ENCODE data around the gene CLEC5A.
"Not testable (repeated sequence)": the region's sequence is repeated elsewhere in the genome, so short reads cannot be mapped to it uniquely, and the experiment has no call there.

The CLEC5A gene

GRCh38 chr7:141946796-141947195 is at the start of gene CLEC5A:
TSS of gene CLEC5A (minus strand) at chr7:141946974. CDS start at chr7:141946292, 682 bp downstream.
- Histone ChIP-seq H3K27me3 (ENCODE audit: low read depth, low read length) (no peaks in the 10 kb centered on the region), H3K36me3 (ENCODE audit: control insufficient read depth in 1 of 2, insufficient read depth in 2 of 2, low read length in 2 of 2) (no peaks in the 10 kb centered on the region), H3K27ac (ENCODE audit: low read length) (no peak within 1 kb of the TSS), H3K4me1 (ENCODE audit: control insufficient read depth in 1 of 2, insufficient read depth in 2 of 2, low read length in 2 of 2) (no peaks in the 10 kb centered on the region), H3K9me3 (ENCODE audit: control insufficient read depth in 1 of 2, low read length in 2 of 2) (peaks cover 0 to 5% of the 10 kb centered on the region in 2 donors), H3K4me3 (ENCODE audit: low read depth in 1 of 2, low read length in 2 of 2) (no peak within 1 kb of the TSS)

DNA sequence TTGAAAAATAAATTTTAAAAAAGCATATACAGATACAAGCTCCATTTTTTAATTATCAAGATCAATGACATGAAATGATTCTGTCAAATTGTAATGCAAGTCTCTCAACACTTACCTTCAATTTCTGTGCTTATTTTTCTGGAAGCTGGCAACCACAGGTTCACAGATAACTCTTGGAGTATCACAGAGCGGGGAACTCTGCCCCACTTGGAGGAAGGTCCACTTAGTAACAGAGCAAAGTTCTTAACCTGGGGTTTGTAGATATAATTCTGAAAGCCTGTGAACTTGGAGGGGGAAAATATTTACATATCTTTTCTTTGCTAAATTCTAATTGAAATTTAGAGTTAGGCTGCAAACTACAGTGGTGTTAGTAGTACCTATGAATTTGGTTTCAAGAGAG is 46.6 kb upstream of the CLEC5A start:
- no peaks in the 10 kb centered on the region for H3K27me3 ChIP-seq (ENCODE audit: low read depth, low read length)
- no peak overlapping the region for H3K4me3 ChIP-seq (ENCODE audit: low read depth in 1 of 2, low read length in 2 of 2)

GRCh38 chr7:141992688-141993087 is 45.9 kb upstream of the CLEC5A start:
- no peak overlapping the region for H3K4me3 ChIP-seq (ENCODE audit: low read depth in 1 of 2, low read length in 2 of 2)
- no peak overlapping the region for H3K27ac ChIP-seq (ENCODE audit: low read length)
- no peaks in the 10 kb centered on the region for H3K36me3 ChIP-seq (ENCODE audit: control insufficient read depth in 1 of 2, insufficient read depth in 2 of 2, low read length in 2 of 2)

More for the DNA sequence above, 46.6 kb upstream of the CLEC5A start:
- Histone ChIP-seq H3K4me1 (ENCODE audit: control insufficient read depth in 1 of 2, insufficient read depth in 2 of 2, low read length in 2 of 2) (no peaks in the 10 kb centered on the region), H3K9me3 (ENCODE audit: control insufficient read depth in 1 of 2, low read length in 2 of 2) (no peaks in the 10 kb centered on the region), H3K36me3 (ENCODE audit: control insufficient read depth in 1 of 2, insufficient read depth in 2 of 2, low read length in 2 of 2) (no peaks in the 10 kb centered on the region), H3K27ac (ENCODE audit: low read length) (no peak overlapping the region)

GRCh38 chr7:141992156-141992555 is 45.4 kb upstream of the CLEC5A start:
- H3K4me1 ChIP-seq (ENCODE audit: control insufficient read depth in 1 of 2, insufficient read depth in 2 of 2, low read length in 2 of 2): no peaks in the 10 kb centered on the region
- no peak overlapping the region for H3K27ac ChIP-seq (ENCODE audit: low read length)
- no peak overlapping the region for H3K4me3 ChIP-seq (ENCODE audit: low read depth in 1 of 2, low read length in 2 of 2)
- no peaks in the 10 kb centered on the region for H3K36me3 ChIP-seq (ENCODE audit: control insufficient read depth in 1 of 2, insufficient read depth in 2 of 2, low read length in 2 of 2)
- no peaks in the 10 kb centered on the region for H3K27me3 ChIP-seq (ENCODE audit: low read depth, low read length)
- H3K9me3 ChIP-seq (ENCODE audit: control insufficient read depth in 1 of 2, low read length in 2 of 2): no peaks in the 10 kb centered on the region

More at GRCh38 chr7:141992688-141993087, 45.9 kb upstream of the CLEC5A start:
- H3K9me3 ChIP-seq (ENCODE audit: control insufficient read depth in 1 of 2, low read length in 2 of 2): no peaks in the 10 kb centered on the region
- no peaks in the 10 kb centered on the region for H3K4me1 ChIP-seq (ENCODE audit: control insufficient read depth in 1 of 2, insufficient read depth in 2 of 2, low read length in 2 of 2)
- H3K27me3 ChIP-seq (ENCODE audit: low read depth, low read length): no peaks in the 10 kb centered on the region

GRCh38 chr7:141991140-141991539 is 44.4 kb upstream of the CLEC5A start:
- Histone ChIP-seq H3K27me3 (ENCODE audit: low read depth, low read length) (no peaks in the 10 kb centered on the region), H3K4me3 (ENCODE audit: low read depth in 1 of 2, low read length in 2 of 2) (no peak overlapping the region), H3K36me3 (ENCODE audit: control insufficient read depth in 1 of 2, insufficient read depth in 2 of 2, low read length in 2 of 2) (no peaks in the 10 kb centered on the region), H3K27ac (ENCODE audit: low read length) (no peak overlapping the region), H3K4me1 (ENCODE audit: control insufficient read depth in 1 of 2, insufficient read depth in 2 of 2, low read length in 2 of 2) (no peaks in the 10 kb centered on the region), H3K9me3 (ENCODE audit: control insufficient read depth in 1 of 2, low read length in 2 of 2) (no peaks in the 10 kb centered on the region)

GRCh38 chr7:141990011-141990725 is 43.4 kb upstream of the CLEC5A start:
- Histone ChIP-seq H3K36me3 (ENCODE audit: control insufficient read depth in 1 of 2, insufficient read depth in 2 of 2, low read length in 2 of 2) (no peaks in the 10 kb centered on the region), H3K9me3 (ENCODE audit: control insufficient read depth in 1 of 2, low read length in 2 of 2) (no peaks in the 10 kb centered on the region), H3K27me3 (ENCODE audit: low read depth, low read length) (no peaks in the 10 kb centered on the region), H3K27ac (ENCODE audit: low read length) (no peak overlapping the region), H3K4me1 (ENCODE audit: control insufficient read depth in 1 of 2, insufficient read depth in 2 of 2, low read length in 2 of 2) (no peaks in the 10 kb centered on the region), H3K4me3 (ENCODE audit: low read depth in 1 of 2, low read length in 2 of 2) (no peak overlapping the region)

DNA sequence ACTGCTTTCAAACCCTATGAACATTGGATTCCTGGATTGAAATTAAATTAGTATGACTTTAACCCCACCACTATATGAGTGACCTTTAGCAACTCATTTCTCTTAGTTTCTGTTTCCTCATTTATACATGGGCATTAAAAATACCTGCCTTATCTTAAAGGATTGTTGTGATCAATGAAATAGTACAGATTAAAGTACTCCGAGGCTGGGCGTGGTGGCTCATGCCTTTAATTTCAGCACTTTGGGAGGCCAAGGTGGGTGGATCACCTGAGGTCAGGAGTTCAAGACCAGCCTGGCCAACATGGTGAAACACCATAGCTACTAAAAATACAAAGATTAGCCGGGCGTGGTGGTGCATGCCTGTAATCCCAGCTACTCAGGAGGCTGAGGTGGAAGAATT is 41.0 kb upstream of the CLEC5A start:
- H3K9me3 ChIP-seq (ENCODE audit: control insufficient read depth in 1 of 2, low read length in 2 of 2); H3K4me3 ChIP-seq (ENCODE audit: low read depth in 1 of 2, low read length in 2 of 2); H3K27ac ChIP-seq (ENCODE audit: low read length); H3K4me1 ChIP-seq (ENCODE audit: control insufficient read depth in 1 of 2, insufficient read depth in 2 of 2, low read length in 2 of 2); H3K27me3 ChIP-seq (ENCODE audit: low read depth, low read length); H3K36me3 ChIP-seq (ENCODE audit: control insufficient read depth in 1 of 2, insufficient read depth in 2 of 2, low read length in 2 of 2): not testable (repeated sequence)

DNA sequence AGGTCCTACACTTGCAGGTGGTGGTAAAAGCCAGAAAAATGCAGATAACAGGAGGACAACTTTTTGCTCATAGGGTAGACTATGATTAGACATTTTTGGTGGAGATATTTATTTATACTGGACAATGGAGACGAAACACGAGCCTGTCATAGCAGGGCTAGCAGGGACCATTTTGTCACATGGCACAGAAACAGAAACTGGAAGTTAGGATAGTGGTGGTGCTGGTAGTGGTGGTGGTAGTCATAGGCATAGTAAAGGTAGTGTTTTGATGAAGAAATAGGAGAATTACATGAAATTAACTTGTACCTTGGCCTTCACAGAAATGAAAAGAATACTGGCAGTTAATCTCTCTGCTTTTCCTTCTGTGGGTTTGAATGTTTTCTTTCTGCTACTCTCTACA is 40.1 kb upstream of the CLEC5A start:
- no peak overlapping the region for H3K4me3 ChIP-seq (ENCODE audit: low read depth in 1 of 2, low read length in 2 of 2)
- H3K9me3 ChIP-seq (ENCODE audit: control insufficient read depth in 1 of 2, low read length in 2 of 2): no peaks in the 10 kb centered on the region
- no peak overlapping the region for H3K27ac ChIP-seq (ENCODE audit: low read length)
- H3K4me1 ChIP-seq (ENCODE audit: control insufficient read depth in 1 of 2, insufficient read depth in 2 of 2, low read length in 2 of 2): no peaks in the 10 kb centered on the region
- H3K36me3 ChIP-seq (ENCODE audit: control insufficient read depth in 1 of 2, insufficient read depth in 2 of 2, low read length in 2 of 2): no peaks in the 10 kb centered on the region
- H3K27me3 ChIP-seq (ENCODE audit: low read depth, low read length): no peaks in the 10 kb centered on the region

- not testable (repeated sequence) for H3K9me3 ChIP-seq (ENCODE audit: control insufficient read depth in 1 of 2, low read length in 2 of 2); H3K4me3 ChIP-seq (ENCODE audit: low read depth in 1 of 2, low read length in 2 of 2)
These were observed 39.2 kb upstream of the CLEC5A start for GRCh38 chr7:141985926-141986325.

DNA sequence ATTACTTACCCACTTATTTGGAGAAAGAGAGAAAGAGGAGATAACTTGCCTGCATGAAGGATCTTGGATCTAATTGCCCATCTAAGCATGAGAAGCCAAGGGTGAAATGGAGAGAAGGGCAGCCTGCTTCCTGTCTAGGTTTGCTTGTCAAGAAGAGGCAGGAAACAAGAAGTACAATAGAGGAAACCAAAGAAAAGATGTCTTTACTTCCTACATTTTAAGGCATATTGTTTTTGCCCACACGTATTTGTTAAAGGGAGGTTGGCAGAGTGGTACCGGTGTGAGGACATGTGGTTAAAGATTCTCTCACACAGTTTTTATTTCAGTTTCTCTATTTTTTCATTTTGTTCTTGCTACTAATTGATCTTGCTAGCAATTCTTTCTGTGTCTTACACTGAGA is 32.8 kb upstream of the CLEC5A start:
- Histone ChIP-seq H3K36me3 (ENCODE audit: control insufficient read depth in 1 of 2, insufficient read depth in 2 of 2, low read length in 2 of 2) (no peaks in the 10 kb centered on the region), H3K27ac (ENCODE audit: low read length) (no peak overlapping the region), H3K9me3 (ENCODE audit: control insufficient read depth in 1 of 2, low read length in 2 of 2) (peaks cover 0 to 3% of the 10 kb centered on the region in 2 donors), H3K4me3 (ENCODE audit: low read depth in 1 of 2, low read length in 2 of 2) (no peak overlapping the region), H3K27me3 (ENCODE audit: low read depth, low read length) (no peaks in the 10 kb centered on the region), H3K4me1 (ENCODE audit: control insufficient read depth in 1 of 2, insufficient read depth in 2 of 2, low read length in 2 of 2) (no peaks in the 10 kb centered on the region)

More at GRCh38 chr7:141985926-141986325, 39.2 kb upstream of the CLEC5A start:
- not testable (repeated sequence) for H3K4me1 ChIP-seq (ENCODE audit: control insufficient read depth in 1 of 2, insufficient read depth in 2 of 2, low read length in 2 of 2); H3K27ac ChIP-seq (ENCODE audit: low read length); H3K36me3 ChIP-seq (ENCODE audit: control insufficient read depth in 1 of 2, insufficient read depth in 2 of 2, low read length in 2 of 2); H3K27me3 ChIP-seq (ENCODE audit: low read depth, low read length)

DNA sequence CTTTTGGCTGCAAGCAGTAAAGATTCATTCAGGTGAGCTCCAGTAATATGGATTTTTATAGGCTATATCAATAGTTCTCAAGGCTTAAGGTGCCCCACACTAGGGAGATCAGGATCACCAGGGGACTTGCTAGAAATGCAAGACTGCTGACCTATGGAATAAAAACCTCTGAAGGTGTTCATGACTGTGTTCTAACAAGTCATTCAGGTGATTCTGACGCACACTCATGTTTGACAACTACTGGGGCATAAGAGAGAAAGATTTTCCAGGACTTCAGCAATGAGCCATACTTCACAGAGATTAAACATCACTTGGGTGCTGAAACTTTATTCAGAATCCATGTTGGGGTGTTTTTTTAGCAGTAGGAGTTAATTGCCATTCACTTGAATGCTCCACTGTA is 31.6 kb upstream of the CLEC5A start:
- Histone ChIP-seq H3K36me3 (ENCODE audit: control insufficient read depth in 1 of 2, insufficient read depth in 2 of 2, low read length in 2 of 2) (no peaks in the 10 kb centered on the region), H3K4me1 (ENCODE audit: control insufficient read depth in 1 of 2, insufficient read depth in 2 of 2, low read length in 2 of 2) (no peaks in the 10 kb centered on the region), H3K4me3 (ENCODE audit: low read depth in 1 of 2, low read length in 2 of 2) (no peak overlapping the region), H3K27me3 (ENCODE audit: low read depth, low read length) (no peaks in the 10 kb centered on the region), H3K9me3 (ENCODE audit: control insufficient read depth in 1 of 2, low read length in 2 of 2) (peaks cover 0 to 3% of the 10 kb centered on the region in 2 donors), H3K27ac (ENCODE audit: low read length) (no peak overlapping the region)

Data from muscle layer of duodenum (tissue), 2 donors.